RWPE2 (cell line): ENCODE measurements around the gene SLC9A5.

Source experiments
- ATAC-seq: fragments of 200-7000 bp; cut with Tn5 transposase; 3 replicates; pipeline ENCODE4 v1.9.1; 2021; ENCODE audit warnings: low read depth
- DNase-seq: peaks from one replicate; pipeline ENCODE4 v3.0.0-alpha.2; 2020; ENCODE audit warnings: low spot score
- H3K27ac ChIP-seq: fragments of 450-650 bp; 2 replicates; pipeline ENCODE4 v1.5.1; 2017; ENCODE audit warnings: mild to moderate bottlenecking; ENCODE audit not compliant: poor library complexity, severe bottlenecking
- H3K27me3 ChIP-seq: fragments of 250-450 bp; sonication (Bioruptor Pico); 2 replicates; pipeline ENCODE4 v1.5.1; 2021; ENCODE audit warnings: mild to moderate bottlenecking, moderate library complexity; ENCODE audit not compliant: insufficient read depth, poor library complexity, severe bottlenecking
- H3K36me3 ChIP-seq: fragments of 250-450 bp; sonication (Bioruptor Pico); 2 replicates; pipeline ENCODE4 v1.5.1; 2020; ENCODE audit warnings: low read depth, mild to moderate bottlenecking, moderate library complexity
- H3K4me1 ChIP-seq: fragments of 250-450 bp; sonication (Bioruptor Pico); 2 replicates; pipeline ENCODE4 v1.5.1; 2021; ENCODE audit warnings: mild to moderate bottlenecking, moderate library complexity; ENCODE audit not compliant: insufficient read depth, poor library complexity, severe bottlenecking
- H3K4me3 ChIP-seq: fragments of 250-450 bp; sonication (Bioruptor Pico); 2 replicates; pipeline ENCODE4 v1.5.1; 2021; ENCODE audit warnings: mild to moderate bottlenecking, moderate library complexity; ENCODE audit not compliant: severe bottlenecking
- H3K9me3 ChIP-seq: fragments of 250-450 bp; sonication (Bioruptor Pico); 2 replicates; pipeline ENCODE4 v1.5.1; 2021; ENCODE audit warnings: mild to moderate bottlenecking, moderate library complexity; ENCODE audit not compliant: severe bottlenecking
- TF ChIP-seq, protein P1 (sequence below): fragments of 450-650 bp; IDR thresholded peaks from one replicate; pipeline ENCODE4 v1.5.1; 2017; ENCODE audit warnings: mild to moderate bottlenecking, moderate library complexity; ENCODE audit not compliant: poor library complexity, severe bottlenecking

The SLC9A5 gene

DNA sequence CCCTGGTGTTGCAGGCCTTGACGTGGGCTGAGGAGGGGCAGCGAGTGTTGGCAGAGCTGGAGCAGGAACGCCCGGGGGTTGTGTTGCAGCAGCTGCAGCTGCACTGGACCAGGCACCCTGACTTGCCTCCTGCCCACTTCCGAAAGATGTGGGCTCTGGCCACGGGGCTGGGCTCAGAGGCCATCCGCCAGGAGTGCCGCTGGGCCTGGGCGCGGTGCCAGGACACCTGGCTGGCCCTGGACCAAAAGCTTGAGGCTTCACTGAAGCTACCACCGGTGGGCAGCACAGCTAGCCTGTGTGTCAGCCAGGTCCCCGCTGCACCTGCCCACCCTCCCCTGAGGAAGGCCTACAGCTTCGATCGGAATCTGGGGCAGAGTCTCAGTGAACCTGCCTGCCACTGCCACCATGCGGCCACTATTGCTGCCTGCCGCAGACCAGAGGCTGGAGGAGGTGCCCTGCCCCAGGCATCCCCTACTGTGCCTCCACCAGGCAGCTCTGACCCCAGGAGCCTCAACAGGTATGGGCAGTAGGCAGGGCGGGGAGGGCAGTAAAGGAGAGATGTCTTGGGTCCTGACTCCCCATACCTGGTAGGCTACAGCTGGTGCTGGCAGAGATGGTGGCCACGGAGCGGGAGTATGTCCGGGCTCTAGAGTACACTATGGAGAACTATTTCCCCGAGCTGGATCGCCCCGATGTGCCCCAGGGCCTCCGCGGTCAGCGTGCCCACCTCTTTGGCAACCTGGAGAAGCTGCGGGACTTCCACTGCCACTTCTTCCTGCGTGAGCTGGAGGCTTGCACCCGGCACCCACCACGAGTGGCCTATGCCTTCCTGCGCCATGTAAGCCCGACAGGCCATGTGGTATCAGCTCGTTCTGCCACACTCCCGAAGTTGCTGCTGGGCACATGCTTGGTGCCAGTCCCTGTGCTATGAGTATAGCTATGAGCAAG is 36.2 kb downstream of the SLC9A5 start:
- H3K36me3 ChIP-seq: peaks cover 55% of the 10 kb centered on the region
- peak; percentile 66 for DNase-seq

DNA sequence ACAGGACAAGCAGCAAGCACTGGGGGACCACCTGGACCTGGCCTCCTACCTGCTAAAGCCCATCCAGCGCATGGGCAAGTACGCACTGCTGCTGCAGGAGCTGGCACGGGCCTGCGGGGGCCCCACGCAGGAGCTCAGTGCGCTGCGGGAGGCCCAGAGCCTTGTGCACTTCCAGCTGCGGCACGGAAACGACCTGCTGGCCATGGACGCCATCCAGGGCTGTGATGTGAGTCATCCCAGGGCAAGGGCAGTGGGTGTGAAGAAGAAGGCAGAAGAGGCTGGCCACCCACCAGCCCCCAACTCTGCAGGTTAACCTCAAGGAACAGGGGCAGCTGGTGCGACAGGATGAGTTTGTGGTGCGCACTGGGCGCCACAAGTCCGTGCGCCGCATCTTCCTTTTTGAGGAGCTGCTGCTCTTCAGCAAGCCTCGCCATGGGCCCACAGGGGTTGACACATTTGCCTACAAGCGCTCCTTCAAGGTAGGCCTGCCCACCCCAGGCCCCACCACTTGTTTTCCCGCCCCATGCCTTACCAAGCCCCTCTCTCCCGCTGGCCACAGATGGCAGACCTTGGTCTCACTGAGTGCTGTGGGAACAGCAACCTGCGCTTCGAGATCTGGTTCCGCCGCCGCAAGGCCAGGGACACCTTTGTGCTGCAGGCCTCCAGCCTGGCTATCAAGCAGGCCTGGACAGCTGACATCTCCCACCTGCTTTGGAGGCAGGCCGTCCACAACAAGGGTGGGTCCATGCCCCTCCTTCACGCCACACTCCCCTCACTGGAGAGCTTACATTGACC is 37.9 kb downstream of the SLC9A5 start:
- Histone ChIP-seq H3K36me3 (peaks cover 47% of the 10 kb centered on the region), H3K9me3 (no peaks in the 10 kb centered on the region), H3K4me3 (no peak overlapping the region), H3K4me1 (no peaks in the 10 kb centered on the region), H3K27ac (no peak overlapping the region), H3K27me3 (no peaks in the 10 kb centered on the region)
- TF ChIP-seq, protein P1, sequence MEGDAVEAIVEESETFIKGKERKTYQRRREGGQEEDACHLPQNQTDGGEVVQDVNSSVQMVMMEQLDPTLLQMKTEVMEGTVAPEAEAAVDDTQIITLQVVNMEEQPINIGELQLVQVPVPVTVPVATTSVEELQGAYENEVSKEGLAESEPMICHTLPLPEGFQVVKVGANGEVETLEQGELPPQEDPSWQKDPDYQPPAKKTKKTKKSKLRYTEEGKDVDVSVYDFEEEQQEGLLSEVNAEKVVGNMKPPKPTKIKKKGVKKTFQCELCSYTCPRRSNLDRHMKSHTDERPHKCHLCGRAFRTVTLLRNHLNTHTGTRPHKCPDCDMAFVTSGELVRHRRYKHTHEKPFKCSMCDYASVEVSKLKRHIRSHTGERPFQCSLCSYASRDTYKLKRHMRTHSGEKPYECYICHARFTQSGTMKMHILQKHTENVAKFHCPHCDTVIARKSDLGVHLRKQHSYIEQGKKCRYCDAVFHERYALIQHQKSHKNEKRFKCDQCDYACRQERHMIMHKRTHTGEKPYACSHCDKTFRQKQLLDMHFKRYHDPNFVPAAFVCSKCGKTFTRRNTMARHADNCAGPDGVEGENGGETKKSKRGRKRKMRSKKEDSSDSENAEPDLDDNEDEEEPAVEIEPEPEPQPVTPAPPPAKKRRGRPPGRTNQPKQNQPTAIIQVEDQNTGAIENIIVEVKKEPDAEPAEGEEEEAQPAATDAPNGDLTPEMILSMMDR: no peak
- no peak for DNase-seq
- no peak for ATAC-seq

More for the DNA sequence above, 36.2 kb downstream of the SLC9A5 start:
- no peak overlapping the region for H3K27ac ChIP-seq
- ATAC-seq: peak; percentile 59
- H3K9me3 ChIP-seq: no peaks in the 10 kb centered on the region
- TF ChIP-seq, protein P1: peak; percentile 44
- H3K27me3 ChIP-seq: no peaks in the 10 kb centered on the region
- H3K4me1 ChIP-seq: peaks cover 4% of the 10 kb centered on the region
- no peak overlapping the region for H3K4me3 ChIP-seq

DNA sequence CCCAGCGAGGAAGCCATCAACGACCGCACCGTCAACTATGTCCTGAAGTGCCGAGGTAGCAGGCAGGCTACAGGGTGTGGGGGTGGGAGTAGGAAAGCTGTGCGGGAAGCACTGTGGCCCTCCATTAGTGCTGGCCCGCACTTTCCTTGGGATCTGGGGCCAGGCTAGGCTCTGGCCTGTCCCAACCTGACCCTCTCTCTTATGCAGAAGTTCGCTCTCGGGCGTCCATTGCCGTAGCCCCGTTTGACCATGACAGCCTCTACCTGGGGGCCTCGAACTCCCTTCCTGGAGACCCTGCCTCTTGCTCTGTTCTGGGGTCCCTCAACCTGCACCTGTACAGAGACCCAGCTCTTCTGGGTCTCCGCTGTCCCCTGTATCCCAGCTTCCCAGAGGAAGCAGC is 39.2 kb downstream of the SLC9A5 start:
- TF ChIP-seq, protein P1: no peak

DNA sequence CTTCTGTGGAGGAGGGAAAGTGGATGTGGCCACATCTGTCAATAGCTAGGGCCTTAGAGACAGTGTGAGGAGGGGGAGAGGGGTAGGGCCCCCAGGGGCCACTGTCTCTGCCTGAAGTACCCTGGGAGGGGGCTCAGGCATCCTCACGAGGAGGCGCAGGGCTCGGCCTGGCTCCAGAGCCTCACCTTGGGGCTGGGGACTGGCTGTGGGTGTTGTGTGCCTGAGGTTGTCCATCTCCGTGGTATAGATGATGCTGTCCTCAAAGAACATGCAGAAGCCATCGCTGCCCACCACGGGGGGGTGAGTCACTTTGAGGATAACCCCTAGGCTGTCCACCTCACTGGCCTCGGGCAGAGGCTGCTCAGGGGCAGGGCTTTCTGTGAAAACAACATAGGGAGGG is 42.7 kb downstream of the SLC9A5 start:
- DNase-seq (no peak), ATAC-seq (no peak)
- TF ChIP-seq, protein P1: no peak
- Histone ChIP-seq H3K27me3 (no peaks in the 10 kb centered on the region), H3K36me3 (peaks cover 11% of the 10 kb centered on the region), H3K27ac (no peak overlapping the region), H3K9me3 (no peaks in the 10 kb centered on the region), H3K4me3 (no peak overlapping the region), H3K4me1 (no peaks in the 10 kb centered on the region)

More for the DNA sequence above, 39.2 kb downstream of the SLC9A5 start:
- DNase-seq: no peak
- Histone ChIP-seq H3K36me3 (peaks cover 35% of the 10 kb centered on the region), H3K4me3 (no peak overlapping the region), H3K27ac (no peak overlapping the region), H3K27me3 (no peaks in the 10 kb centered on the region), H3K4me1 (no peaks in the 10 kb centered on the region), H3K9me3 (no peaks in the 10 kb centered on the region)
- ATAC-seq: no peak
